Lower lobe of right lung (tissue), 2 donors: Measurements from ENCODE around the gene CHRD. TPM values are rescaled to one million over a fixed set of nuclear protein-coding genes. Genes with fewer than 3 reads are reported as not detected.

ENCODE experiments used
- ATAC-seq, 2 donors: fragments of 200-7000 bp; cut with Tn5 transposase; one replicate each; pipeline ENCODE4 v1.9.1; 2020 to 2022; ENCODE audit warnings: mild to moderate bottlenecking in 2 of 2, moderate library complexity in 2 of 2
- DNase-seq: peaks from one replicate; pipeline ENCODE4 v3.0.0-alpha.2; 2020
- H3K27ac ChIP-seq: fragments of 200-600 bp; one replicate; pipeline ENCODE4 v1.8.0; 2022
- H3K27me3 ChIP-seq: fragments of 200-600 bp; one replicate; pipeline ENCODE4 v1.8.0; 2022; ENCODE audit warnings: low read depth
- H3K36me3 ChIP-seq: fragments of 200-600 bp; one replicate; pipeline ENCODE4 v1.8.0; 2022; ENCODE audit warnings: mild to moderate bottlenecking
- H3K4me1 ChIP-seq: fragments of 200-600 bp; one replicate; pipeline ENCODE4 v1.8.0; 2022
- H3K4me3 ChIP-seq: fragments of 200-600 bp; one replicate; pipeline ENCODE4 v1.8.0; 2022; ENCODE audit warnings: mild to moderate bottlenecking
- H3K9me3 ChIP-seq: fragments of 200-600 bp; one replicate; pipeline ENCODE4 v1.8.0; 2022
- CTCF ChIP-seq: fragments of 200-600 bp; IDR thresholded peaks from one replicate; pipeline ENCODE4 v1.8.0; 2022; ENCODE audit warnings: antibody characterized with exemption, mild to moderate bottlenecking
- intact Hi-C: fragments of 100-400 bp; cut with DNase I; formaldehyde crosslinking; loops from one replicate; pipeline ENCODE4 v1.11.0; 2022
- total RNA-seq: library from RNA; stranded (reverse); fragmentation: NEBNext Ultra II Directional; extraction: Animal tissue kit (Norgen Biotek cat#: 25700); gene quantifications from one replicate; pipeline ENCODE4 v1.2.1, GENCODE V29; 2021
- donor health status: DM: no; HTN: yes; CAD: no; lungs with severe emphysema.

The CHRD gene
- total RNA-seq, 1 donor from 2014 or later, result 4.1 TPM

DNA sequence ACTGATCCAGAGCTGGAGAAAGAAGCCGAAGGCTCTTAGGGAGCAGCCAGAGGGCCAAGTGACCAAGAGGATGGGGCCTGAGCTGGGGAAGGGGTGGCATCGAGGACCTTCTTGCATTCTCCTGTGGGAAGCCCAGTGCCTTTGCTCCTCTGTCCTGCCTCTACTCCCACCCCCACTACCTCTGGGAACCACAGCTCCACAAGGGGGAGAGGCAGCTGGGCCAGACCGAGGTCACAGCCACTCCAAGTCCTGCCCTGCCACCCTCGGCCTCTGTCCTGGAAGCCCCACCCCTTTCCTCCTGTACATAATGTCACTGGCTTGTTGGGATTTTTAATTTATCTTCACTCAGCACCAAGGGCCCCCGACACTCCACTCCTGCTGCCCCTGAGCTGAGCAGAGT is 9.5 kb downstream of the CHRD start:
- intact Hi-C loops, result no loop called here
- no peaks in the 10 kb centered on the region for H3K36me3 ChIP-seq
- H3K27me3 ChIP-seq, result peaks cover 7% of the 10 kb centered on the region
- no peak overlapping the region for H3K27ac ChIP-seq
- TF ChIP-seq CTCF, result no peak
- no peak for DNase-seq
- no peaks in the 10 kb centered on the region for H3K9me3 ChIP-seq
- H3K4me3 ChIP-seq, result no peak overlapping the region
- no peaks in the 10 kb centered on the region for H3K4me1 ChIP-seq
- no peak for ATAC-seq

DNA sequence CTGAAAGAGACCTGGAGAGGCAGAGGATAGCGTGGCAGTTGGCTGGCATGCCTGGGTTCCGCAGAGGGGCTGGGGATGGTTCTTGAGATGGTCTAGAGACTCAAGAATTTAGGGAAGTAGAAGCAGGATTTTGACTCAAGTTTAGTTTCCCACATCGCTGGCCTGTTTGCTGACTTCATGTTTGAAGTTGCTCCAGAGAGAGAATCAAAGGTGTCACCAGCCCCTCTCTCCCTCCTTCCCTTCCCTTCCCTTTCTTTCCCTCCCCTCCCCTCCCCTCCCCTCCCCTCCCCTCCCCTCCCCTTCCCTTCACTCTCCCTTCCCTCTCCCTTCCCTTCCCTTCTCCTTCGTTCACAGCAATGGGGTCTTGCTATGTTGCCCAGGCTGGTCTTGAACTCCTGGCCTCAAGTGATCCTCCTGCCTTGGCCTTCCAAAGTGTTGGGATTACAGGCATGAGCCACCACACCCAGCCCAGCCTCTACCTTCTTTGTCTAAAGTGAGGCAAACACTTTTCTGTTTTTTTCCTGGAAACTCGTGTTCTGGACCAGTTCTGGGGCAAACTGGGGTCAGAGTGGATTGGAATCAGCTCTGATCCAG is 10.2 kb downstream of the CHRD start:
- H3K4me3 ChIP-seq, result no peak overlapping the region
- TF ChIP-seq CTCF, result no peak
- ATAC-seq (no peak), DNase-seq (no peak)
- peaks cover 7% of the 10 kb centered on the region for H3K27me3 ChIP-seq
- intact Hi-C loops, result no loop called here
- H3K9me3 ChIP-seq, result no peaks in the 10 kb centered on the region
- H3K4me1 ChIP-seq, result no peaks in the 10 kb centered on the region
- H3K36me3 ChIP-seq, result no peaks in the 10 kb centered on the region
- H3K27ac ChIP-seq, result no peak overlapping the region

- intact Hi-C loops, result no loop called here
- Histone ChIP-seq H3K9me3 (no peaks in the 10 kb centered on the region), H3K4me1 (no peaks in the 10 kb centered on the region), H3K36me3 (no peaks in the 10 kb centered on the region), H3K27ac (no peak overlapping the region), H3K27me3 (peaks cover 6% of the 10 kb centered on the region), H3K4me3 (no peak overlapping the region)
- no peak for TF ChIP-seq CTCF
- no peak for DNase-seq
- no peak for ATAC-seq
These were observed 11.4 kb downstream of the CHRD start for GRCh38 chr3:184391266-184391665.

DNA sequence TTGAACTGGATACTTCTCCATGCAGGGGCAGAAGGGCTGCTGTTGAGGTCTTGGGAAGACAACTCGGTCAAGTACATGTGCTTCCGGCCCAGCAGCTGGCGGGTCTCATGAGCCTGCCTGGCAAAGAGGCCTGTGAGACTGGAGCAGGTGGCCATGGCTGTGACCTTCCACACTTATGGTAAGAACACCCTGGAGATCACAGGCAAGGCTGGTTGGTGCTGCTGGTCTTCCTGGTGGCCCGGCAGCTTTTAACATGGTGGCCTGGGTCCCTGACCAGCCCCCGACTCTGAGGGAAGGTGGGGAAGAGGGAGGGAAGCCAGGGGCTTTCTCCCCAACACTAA is 15.4 kb downstream of the CHRD start:
- no peaks in the 10 kb centered on the region for H3K9me3 ChIP-seq
- no peaks in the 10 kb centered on the region for H3K27me3 ChIP-seq
- DNase-seq, result no peak
- intact Hi-C loops, result no loop called here
- ATAC-seq, result no peak
- no peak overlapping the region for H3K27ac ChIP-seq
- H3K4me1 ChIP-seq, result no peaks in the 10 kb centered on the region
- no peak for TF ChIP-seq CTCF
- no peak overlapping the region for H3K4me3 ChIP-seq
- H3K36me3 ChIP-seq, result no peaks in the 10 kb centered on the region

DNA sequence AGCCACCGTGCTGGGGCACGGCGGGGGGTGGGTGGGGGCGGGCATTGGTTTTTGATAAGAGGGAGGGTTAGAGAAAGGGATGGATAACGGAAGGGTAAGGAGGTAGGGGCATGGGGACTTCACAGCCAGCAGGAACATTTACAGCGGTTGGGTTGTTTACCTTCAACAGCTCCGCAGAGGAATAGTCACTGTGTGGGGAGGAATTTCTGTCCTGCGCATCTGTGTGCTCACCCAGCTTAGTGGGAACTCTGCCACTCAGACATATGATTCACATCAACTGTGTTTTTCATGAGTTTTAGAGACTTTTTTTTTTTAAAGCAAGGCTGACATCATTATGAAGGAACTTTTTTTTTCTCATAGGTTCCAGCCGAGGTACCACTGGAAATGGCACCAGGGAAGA is 19.6 kb downstream of the CHRD start:
- ATAC-seq (no peak), DNase-seq (no peak)
- Histone ChIP-seq H3K36me3 (no peaks in the 10 kb centered on the region), H3K4me3 (no peak overlapping the region), H3K9me3 (no peaks in the 10 kb centered on the region), H3K4me1 (no peaks in the 10 kb centered on the region), H3K27me3 (no peaks in the 10 kb centered on the region), H3K27ac (no peak overlapping the region)
- intact Hi-C loops, result no loop called here
- no peak for TF ChIP-seq CTCF
